SKM-1 treated with dmso at 0.1 percent for 144 hours (cell line): ENCODE results near the gene LIN7A.

Experiments
- DNase-seq: peaks from one replicate; lab custom pipeline; 2025; ENCODE audit not compliant: unreplicated experiment; lab: John Stamatoyannopoulos, UW

The LIN7A gene

GRCh38 chr12:80766210-80766609 is 171.5 kb downstream of the LIN7A start:
- no peak for DNase-seq

GRCh38 chr12:80763874-80764273 is 173.9 kb downstream of the LIN7A start:
- peak; percentile 12 for DNase-seq

GRCh38 chr12:80761838-80762237 is 175.9 kb downstream of the LIN7A start:
- no peak for DNase-seq

GRCh38 chr12:80756875-80757274 is 180.9 kb downstream of the LIN7A start:
- no peak for DNase-seq

- DNase-seq, result no peak
Observed at GRCh38 chr12:80754274-80754673, 183.5 kb downstream of the LIN7A start.

DNA sequence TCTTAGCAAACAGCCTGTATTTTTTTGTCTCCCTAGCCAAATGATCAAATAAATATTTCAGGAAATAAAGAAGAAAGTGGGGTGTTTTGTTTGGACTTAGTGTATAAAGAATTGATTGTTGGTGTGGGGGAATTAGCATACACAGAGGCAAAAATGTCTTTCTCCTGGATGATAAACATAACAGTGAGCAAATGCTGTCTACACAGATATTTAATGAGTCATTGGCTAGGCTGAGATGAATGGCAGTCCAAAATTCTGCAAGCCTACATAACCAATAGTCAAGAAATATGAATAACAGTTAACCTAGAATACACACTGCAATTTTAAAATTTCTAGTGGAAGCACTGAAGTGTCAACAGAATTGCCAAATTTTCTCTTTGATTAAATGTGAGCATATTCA is 185.3 kb downstream of the LIN7A start:
- no peak for DNase-seq

- DNase-seq, result no peak
Observed at GRCh38 chr12:80749456-80749855, 188.3 kb downstream of the LIN7A start.

DNA sequence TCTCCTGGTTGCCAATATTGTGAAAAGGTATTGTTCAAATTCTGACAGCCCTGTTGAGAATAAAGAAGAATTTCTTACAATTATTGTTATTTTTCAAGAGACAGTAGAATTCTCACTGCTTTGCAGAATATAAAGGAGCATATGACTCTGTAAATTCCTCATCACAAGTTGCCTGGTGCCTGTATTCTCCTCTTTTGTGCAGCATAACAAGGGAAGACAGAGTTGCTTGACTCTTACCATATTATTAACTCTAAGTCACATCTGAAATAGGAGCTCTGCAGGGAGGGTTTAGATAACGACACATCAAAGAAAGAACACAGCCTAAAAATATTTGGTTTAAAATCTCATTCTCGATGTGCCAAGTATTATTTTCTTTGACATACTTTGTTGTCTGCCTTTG is 189.9 kb downstream of the LIN7A start:
- DNase-seq, result no peak

DNA sequence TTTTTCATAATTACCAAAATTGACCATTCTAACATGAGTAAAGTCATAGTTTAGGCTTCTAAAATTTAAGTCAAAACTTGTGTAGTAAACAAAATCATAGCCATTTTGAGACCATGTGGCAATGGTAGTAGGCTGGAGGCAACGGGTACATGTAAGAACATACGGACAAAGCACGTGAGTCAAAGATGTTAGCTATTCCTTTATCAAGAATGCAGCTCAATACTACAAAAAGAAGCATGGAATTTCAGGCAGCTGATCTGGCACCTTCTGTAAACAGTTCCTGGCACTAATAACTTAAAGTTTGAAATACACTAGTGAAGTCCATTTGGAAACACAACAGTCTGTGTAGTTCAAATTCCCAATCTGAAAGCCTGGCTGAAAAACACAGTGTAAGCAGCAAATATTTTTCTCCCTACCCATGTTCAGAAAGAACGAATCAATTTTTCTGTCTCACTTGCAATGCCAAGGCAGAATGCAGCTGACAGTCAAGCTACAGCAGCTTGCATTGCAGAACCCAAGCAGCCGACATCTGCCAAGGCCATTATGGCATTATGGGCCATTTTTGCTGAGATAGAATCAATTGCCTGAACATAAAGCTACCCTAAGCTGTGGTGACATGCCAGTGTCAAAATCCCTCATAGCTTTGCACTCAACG is 191.8 kb downstream of the LIN7A start:
- no peak for DNase-seq
